ENCODE measurements around the gene EIF4EBP3.
A peak's percentile ranks its signal among the peaks of the same experiment; 100 is the strongest.

GRCh38 chr5:140547508-140548299 is at the start of gene EIF4EBP3:
- TF ChIP-seq CTCF (IDR thresholded peaks at IDR 0.05) (peak; percentile 77), EZH2 (IDR thresholded peaks at IDR 0.05; ENCODE audit: borderline replicate concordance, insufficient read depth, low read depth, low read length, poor library complexity, severe bottlenecking) (no peak)

All from B cell (primary cell).